GM08714 (cell line): Measurements from ENCODE around the gene FOXP4.

Source experiments
- H3K4me3 ChIP-seq: fragments of 200-500 bp; sonication (Bioruptor generic); 2 replicates; pipeline ENCODE4 v1.5.1; 2014; ENCODE audit warnings: mild to moderate bottlenecking, low read length, inconsistent platforms
- ZNF274 ChIP-seq: IDR thresholded peaks from 2 replicates; pipeline ENCODE4 v1.6.1; 2012; ENCODE audit warnings: mild to moderate bottlenecking, low read depth, low read length

FOXP4 gene

GRCh38 chr6:41596096-41596685 is 50.0 kb downstream of the FOXP4 start:
- TF ChIP-seq ZNF274: no peak
- no peak overlapping the region for H3K4me3 ChIP-seq

GRCh38 chr6:41596807-41597206 is 50.6 kb downstream of the FOXP4 start:
- H3K4me3 ChIP-seq: no peak overlapping the region
- no peak for TF ChIP-seq ZNF274

GRCh38 chr6:41597246-41598000 is 51.2 kb downstream of the FOXP4 start:
- no peak for TF ChIP-seq ZNF274
- no peak overlapping the region for H3K4me3 ChIP-seq

GRCh38 chr6:41598670-41599014 is 52.5 kb downstream of the FOXP4 start:
- no peak for TF ChIP-seq ZNF274
- H3K4me3 ChIP-seq: no peak overlapping the region

GRCh38 chr6:41599015-41599851 is 53.1 kb downstream of the FOXP4 start:
- no peak overlapping the region for H3K4me3 ChIP-seq
- TF ChIP-seq ZNF274: no peak

- no peak overlapping the region for H3K4me3 ChIP-seq
- no peak for TF ChIP-seq ZNF274
Measured at GRCh38 chr6:41599852-41600445, 53.8 kb downstream of the FOXP4 start.

- no peak overlapping the region for H3K4me3 ChIP-seq
- no peak for TF ChIP-seq ZNF274
Measured at GRCh38 chr6:41600499-41601247, 54.5 kb downstream of the FOXP4 start.

- TF ChIP-seq ZNF274: no peak
- H3K4me3 ChIP-seq: no peak overlapping the region
Measured at GRCh38 chr6:41601248-41601549, 55.0 kb downstream of the FOXP4 start.

GRCh38 chr6:41602422-41602743 is 56.2 kb downstream of the FOXP4 start:
- TF ChIP-seq ZNF274: no peak
- H3K4me3 ChIP-seq: no peak overlapping the region

GRCh38 chr6:41602864-41603608 is 56.9 kb downstream of the FOXP4 start:
- no peak overlapping the region for H3K4me3 ChIP-seq
- no peak for TF ChIP-seq ZNF274

- no peak for TF ChIP-seq ZNF274
- no peak overlapping the region for H3K4me3 ChIP-seq
Measured at GRCh38 chr6:41604006-41604405, 57.8 kb downstream of the FOXP4 start.

GRCh38 chr6:41605649-41606048 is 59.5 kb downstream of the FOXP4 start:
- TF ChIP-seq ZNF274: no peak
- H3K4me3 ChIP-seq: no peak overlapping the region

- no peak overlapping the region for H3K4me3 ChIP-seq
- no peak for TF ChIP-seq ZNF274
Measured at GRCh38 chr6:41607036-41607435, 60.9 kb downstream of the FOXP4 start.
